Natural killer cell (primary cell): ENCODE data around the gene RXRA. TPM values are rescaled to one million over a fixed set of nuclear protein-coding genes. Genes with fewer than 3 reads are reported as not detected.
A peak's percentile ranks its signal among the peaks of the same experiment; 100 is the strongest.

ENCODE experiments used
- ATAC-seq, 3 donors: fragments of 150-1000 bp in 2 of 3; fragments of 200-7000 bp in 1 of 3; cut with Tn5 transposase; 1 replicate in 1 of 3; 2 replicates in 2 of 3; pipeline ENCODE4 v1.10.0; 2021; ENCODE audit warnings: mild to moderate bottlenecking in 2 of 3, moderate library complexity in 2 of 3
- DNase-seq, 2 donors: peaks; one replicate each; pipeline versions ENCODE4 v3.0.0 to v3.0.0-alpha.2; 2013 to 2021; ENCODE audit warnings: mixed read lengths in 1 of 2
- H3K27ac ChIP-seq: one replicate; pipeline ENCODE4 v1.5.1; 2013; ENCODE audit warnings: mild to moderate bottlenecking, low read length
- H3K27me3 ChIP-seq: one replicate; pipeline ENCODE4 v1.6.1; 2013; ENCODE audit warnings: low read length; ENCODE audit not compliant: control insufficient read depth, insufficient read depth
- H3K36me3 ChIP-seq: one replicate; pipeline ENCODE4 v1.6.1; 2013; ENCODE audit warnings: low read length; ENCODE audit not compliant: control insufficient read depth, insufficient read depth
- H3K4me1 ChIP-seq: one replicate; pipeline ENCODE4 v1.6.1; 2013; ENCODE audit warnings: low read length; ENCODE audit not compliant: control insufficient read depth, insufficient read depth
- H3K4me3 ChIP-seq: one replicate; pipeline ENCODE4 v1.5.1; 2013; ENCODE audit warnings: low read length
- H3K9me3 ChIP-seq: one replicate; pipeline ENCODE4 v1.6.1; 2013; ENCODE audit warnings: low read length; ENCODE audit not compliant: control insufficient read depth, insufficient read depth
- H3K27ac Mint-ChIP-seq, 2 donors: one replicate each; pipeline ENCODE4 v1.8.0; 2022; ENCODE audit warnings: mild to moderate bottlenecking in 2 of 2, mixed read lengths in 2 of 2, moderate library complexity in 1 of 2
- H3K27me3 Mint-ChIP-seq, 2 donors: one replicate each; pipeline ENCODE4 v1.8.0; 2022; ENCODE audit warnings: low read depth in 2 of 2, mixed read lengths in 2 of 2
- H3K36me3 Mint-ChIP-seq: one replicate; pipeline ENCODE4 v1.8.0; 2022; ENCODE audit warnings: mixed read lengths
- H3K4me1 Mint-ChIP-seq, 2 donors: one replicate each; pipeline ENCODE4 v1.8.0; 2022; ENCODE audit warnings: mixed read lengths in 2 of 2
- H3K4me3 Mint-ChIP-seq: one replicate; pipeline ENCODE4 v1.8.0; 2022; ENCODE audit warnings: mild to moderate bottlenecking, moderate library complexity, mixed read lengths
- H3K9me3 Mint-ChIP-seq, 2 donors: one replicate each; pipeline ENCODE4 v1.8.0; 2022; ENCODE audit warnings: mixed read lengths in 2 of 2
- WGBS: methylation state at CpG from one replicate; pipeline ENCODE4 v1.1.7; 2013; ENCODE audit warnings: missing lambda C conversion rate; ENCODE audit not compliant: insufficient coverage; 5-methylcytosine and 5-hydroxymethylcytosine counted together
- intact Hi-C: fragments of 100-400 bp; cut with micrococcal nuclease; formaldehyde crosslinking; loops from one replicate; pipeline ENCODE4 v1.14.2; 2022
- total RNA-seq, 4 donors: library from RNA; stranded (reverse); fragments of 120-200 nt in 1 of 4; gene quantifications; one replicate each; pipeline versions ENCODE4 v1.2.3 to v1.2.4, GENCODE V29; 2013 to 2022
- TF ChIP-seq, protein P1 (sequence below): fragments of 200-600 bp; IDR thresholded peaks from one replicate; pipeline ENCODE4 v1.8.0; 2022; ENCODE audit warnings: antibody characterized with exemption

The RXRA gene
- total RNA-seq, 3 donors from 2014 or later (not counting 1 experiment from before 2014, with no cell fraction given), result 30.9 to 64.1 (median 42.2) TPM

DNA sequence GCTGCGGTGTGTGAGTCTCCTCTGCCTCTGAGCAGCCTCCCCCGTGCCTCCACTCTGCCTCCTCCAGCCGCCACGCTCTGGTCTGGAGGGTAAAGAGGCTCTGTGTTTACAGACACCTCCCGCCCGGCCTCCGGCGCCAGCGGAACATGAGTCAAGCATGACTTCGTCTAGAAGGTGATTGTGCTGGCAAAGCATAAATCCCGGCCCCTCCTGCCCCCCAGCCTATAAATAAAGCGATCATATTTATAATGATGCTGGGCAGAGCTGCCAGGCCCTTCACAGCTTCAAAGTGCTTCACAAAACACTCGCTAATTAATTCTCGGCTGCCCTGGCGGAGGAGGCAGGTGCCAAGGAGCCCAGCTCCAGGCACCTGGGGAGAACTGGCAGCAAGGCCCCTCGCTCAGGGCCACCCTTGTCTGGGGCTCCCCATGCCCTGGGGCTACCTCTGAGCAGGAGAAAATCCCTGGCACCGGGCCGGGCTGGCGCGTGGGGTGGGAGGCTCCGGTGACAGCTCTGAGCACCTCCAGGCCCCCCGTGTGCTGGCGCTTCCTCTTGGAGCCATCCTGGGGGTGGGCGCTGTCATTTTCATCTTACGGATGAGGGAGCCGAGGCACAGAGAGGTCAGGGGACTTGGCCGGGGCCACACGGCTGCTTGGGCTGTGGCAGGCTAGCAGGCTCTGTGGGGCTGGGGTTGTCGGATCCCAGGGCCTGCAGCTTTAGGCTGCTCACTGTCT is 87.8 kb downstream of the RXRA start:
- H3K4me1 Mint-ChIP-seq, result peaks cover 8 to 28% of the 10 kb centered on the region in 2 donors
- TF ChIP-seq, protein P1, sequence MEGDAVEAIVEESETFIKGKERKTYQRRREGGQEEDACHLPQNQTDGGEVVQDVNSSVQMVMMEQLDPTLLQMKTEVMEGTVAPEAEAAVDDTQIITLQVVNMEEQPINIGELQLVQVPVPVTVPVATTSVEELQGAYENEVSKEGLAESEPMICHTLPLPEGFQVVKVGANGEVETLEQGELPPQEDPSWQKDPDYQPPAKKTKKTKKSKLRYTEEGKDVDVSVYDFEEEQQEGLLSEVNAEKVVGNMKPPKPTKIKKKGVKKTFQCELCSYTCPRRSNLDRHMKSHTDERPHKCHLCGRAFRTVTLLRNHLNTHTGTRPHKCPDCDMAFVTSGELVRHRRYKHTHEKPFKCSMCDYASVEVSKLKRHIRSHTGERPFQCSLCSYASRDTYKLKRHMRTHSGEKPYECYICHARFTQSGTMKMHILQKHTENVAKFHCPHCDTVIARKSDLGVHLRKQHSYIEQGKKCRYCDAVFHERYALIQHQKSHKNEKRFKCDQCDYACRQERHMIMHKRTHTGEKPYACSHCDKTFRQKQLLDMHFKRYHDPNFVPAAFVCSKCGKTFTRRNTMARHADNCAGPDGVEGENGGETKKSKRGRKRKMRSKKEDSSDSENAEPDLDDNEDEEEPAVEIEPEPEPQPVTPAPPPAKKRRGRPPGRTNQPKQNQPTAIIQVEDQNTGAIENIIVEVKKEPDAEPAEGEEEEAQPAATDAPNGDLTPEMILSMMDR, result no peak
- H3K4me3 Mint-ChIP-seq, result no peak overlapping the region
- peaks cover 8% of the 10 kb centered on the region for H3K36me3 ChIP-seq
- no peak overlapping the region for H3K27ac Mint-ChIP-seq
- intact Hi-C loops, result no loop called here
- DNase-seq (no peak), ATAC-seq (no peak)
- no peaks in the 10 kb centered on the region for H3K9me3 Mint-ChIP-seq
- H3K36me3 Mint-ChIP-seq, result no peaks in the 10 kb centered on the region
- H3K4me3 ChIP-seq, result no peak overlapping the region
- no peaks in the 10 kb centered on the region for H3K27me3 ChIP-seq
- 96% methylated on average over 29 of the region's 29 CpGs for whole genome bisulfite sequencing
- H3K9me3 ChIP-seq, result no peaks in the 10 kb centered on the region
- H3K4me1 ChIP-seq, result peaks cover 35% of the 10 kb centered on the region
- H3K27ac ChIP-seq, result no peak overlapping the region
- no peaks in the 10 kb centered on the region for H3K27me3 Mint-ChIP-seq

DNA sequence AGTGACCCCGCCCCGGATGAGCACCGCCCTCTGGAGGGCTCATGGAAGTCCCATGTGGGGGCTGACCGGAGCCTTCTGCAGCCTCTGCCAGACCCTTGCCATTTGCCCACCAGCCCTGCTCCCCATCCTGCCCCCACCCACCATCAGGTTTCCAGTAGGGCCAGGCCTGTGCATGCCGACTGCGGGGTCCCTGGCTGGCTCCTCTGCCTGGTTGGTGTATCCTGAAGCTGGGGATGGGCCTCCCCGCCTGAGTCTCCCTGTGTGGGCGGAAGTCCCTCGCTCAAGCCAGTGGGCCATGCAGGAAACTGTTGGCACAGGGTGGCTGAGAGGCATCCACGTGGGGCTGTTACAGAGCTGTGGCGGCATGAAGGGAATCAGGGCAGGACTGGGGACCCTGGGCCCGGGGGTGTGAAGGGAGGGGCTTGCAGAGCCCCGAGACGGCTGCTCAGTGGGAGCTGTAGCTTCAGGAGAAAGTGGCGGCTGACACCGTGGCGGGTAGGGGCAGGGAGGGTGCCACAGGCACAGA is 88.7 kb downstream of the RXRA start:
- H3K27ac ChIP-seq, result no peak overlapping the region
- H3K4me3 ChIP-seq, result no peak overlapping the region
- H3K36me3 ChIP-seq, result peaks cover 6% of the 10 kb centered on the region
- TF ChIP-seq, protein P1, result no peak
- H3K27ac Mint-ChIP-seq, result peak overlapping the region in 1 of 2 donors; percentile 62
- no peaks in the 10 kb centered on the region for H3K36me3 Mint-ChIP-seq
- H3K9me3 Mint-ChIP-seq, result no peaks in the 10 kb centered on the region
- no peaks in the 10 kb centered on the region for H3K27me3 ChIP-seq
- H3K4me1 ChIP-seq, result peaks cover 27% of the 10 kb centered on the region
- H3K27me3 Mint-ChIP-seq, result no peaks in the 10 kb centered on the region
- H3K4me1 Mint-ChIP-seq, result peaks cover 8 to 24% of the 10 kb centered on the region in 2 donors
- H3K4me3 Mint-ChIP-seq, result no peak overlapping the region
- H3K9me3 ChIP-seq, result no peaks in the 10 kb centered on the region
- intact Hi-C loops, result no loop called here
- ATAC-seq (no peak), DNase-seq (no peak)
- 88% methylated on average over 17 of the region's 17 CpGs for WGBS

DNA sequence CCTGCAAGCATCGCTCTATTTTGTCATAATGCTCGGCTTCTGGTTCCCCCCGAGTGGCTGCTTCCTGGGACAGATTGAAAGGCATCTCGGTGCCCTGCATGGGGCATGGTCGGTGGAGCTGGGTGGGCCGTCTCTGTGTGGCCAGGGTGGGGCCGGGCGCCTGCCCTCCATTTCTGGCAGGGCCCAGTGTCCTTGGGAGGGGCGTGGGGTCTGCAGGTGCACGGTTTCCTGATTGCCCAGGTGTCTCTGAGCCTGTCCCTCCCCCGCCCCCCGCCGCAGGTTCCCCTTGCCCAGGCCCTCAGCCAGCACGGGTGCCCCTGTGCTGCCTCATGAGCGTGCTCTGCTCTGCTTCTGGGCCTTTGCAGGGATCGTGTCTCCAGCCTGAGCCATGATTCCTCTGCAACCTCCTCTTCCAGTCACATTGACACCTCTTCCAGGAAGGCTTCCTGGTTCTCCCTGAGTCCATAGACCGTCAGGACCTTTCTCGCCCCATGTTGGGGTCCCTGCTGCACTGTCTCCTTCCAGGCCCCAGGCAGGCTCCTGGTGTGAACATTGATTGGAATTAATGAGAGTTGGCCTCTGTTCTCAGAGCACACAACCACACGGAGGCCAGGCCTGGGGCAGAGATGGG is 90.2 kb downstream of the RXRA start:
- no peaks in the 10 kb centered on the region for H3K36me3 Mint-ChIP-seq
- no peak for ATAC-seq
- H3K4me3 ChIP-seq, result no peak overlapping the region
- H3K4me1 Mint-ChIP-seq, result peaks cover 8 to 22% of the 10 kb centered on the region in 2 donors
- intact Hi-C loops, result no loop called here
- H3K9me3 Mint-ChIP-seq, result no peaks in the 10 kb centered on the region
- TF ChIP-seq, protein P1, result no peak
- H3K27ac ChIP-seq, result no peak overlapping the region
- H3K27me3 ChIP-seq, result no peaks in the 10 kb centered on the region
- no peak overlapping the region for H3K4me3 Mint-ChIP-seq
- peaks cover 8% of the 10 kb centered on the region for H3K36me3 ChIP-seq
- no peaks in the 10 kb centered on the region for H3K9me3 ChIP-seq
- H3K27ac Mint-ChIP-seq, result no peak overlapping the region
- peaks cover 19% of the 10 kb centered on the region for H3K4me1 ChIP-seq
- 87% methylated on average over 19 of the region's 19 CpGs for WGBS
- H3K27me3 Mint-ChIP-seq, result no peaks in the 10 kb centered on the region
- no peak for DNase-seq
